SH-SY5Y (cell line): ENCODE measurements around the gene ZFAND2B.

Experiments
- GATA2 ChIP-seq: IDR thresholded peaks from 2 replicates; pipeline ENCODE4 v1.6.1; 2011; ENCODE audit warnings: mild to moderate bottlenecking, low read depth, low read length
- GATA3 ChIP-seq: IDR thresholded peaks from 2 replicates; pipeline ENCODE4 v1.6.1; 2011; ENCODE audit warnings: low read depth, mild to moderate bottlenecking, low read length, moderate library complexity

GRCh38 chr2:219246559-219246958 lies 40.0 kb downstream of the ZFAND2B start:
- TF ChIP-seq GATA3 (no peak), GATA2 (no peak)
